Neutrophil (primary cell): ENCODE measurements around the gene KIAA1958.
A peak's percentile ranks its signal among the peaks of the same experiment; 100 is the strongest.

Experiments
- H3K27ac ChIP-seq: fragments of 200-600 bp; sonication (generic); 2 replicates; pipeline ENCODE4 v1.5.1; 2016; ENCODE audit warnings: mild to moderate bottlenecking, moderate library complexity
- H3K27me3 ChIP-seq: fragments of 200-600 bp; sonication (generic); 2 replicates; pipeline ENCODE4 v1.6.0; 2016; ENCODE audit warnings: mild to moderate bottlenecking
- H3K36me3 ChIP-seq: fragments of 200-600 bp; sonication (generic); 2 replicates; pipeline ENCODE4 v1.5.1; 2017
- H3K4me1 ChIP-seq, 2 experiments: fragments of 200-600 bp in 1 of 2; sonication (generic) in 1 of 2; 1 replicate in 1 of 2; 2 replicates in 1 of 2; pipeline versions ENCODE4 v1.5.1 to v1.6.1; 2013 to 2016; ENCODE audit warnings: low read depth in 1 of 2, low read length in 1 of 2, mild to moderate bottlenecking in 1 of 2, moderate library complexity in 1 of 2; ENCODE audit not compliant: control insufficient read depth in 1 of 2, insufficient read depth in 1 of 2
- H3K4me3 ChIP-seq, 2 experiments: fragments of 200-600 bp in 1 of 2; sonication (generic) in 1 of 2; 1 replicate in 1 of 2; 2 replicates in 1 of 2; pipeline ENCODE4 v1.5.1; 2013 to 2016; ENCODE audit warnings: low read depth in 1 of 2, low read length in 1 of 2, mild to moderate bottlenecking in 1 of 2, moderate library complexity in 1 of 2
- H3K9me3 ChIP-seq: fragments of 200-600 bp; sonication (generic); 2 replicates; pipeline ENCODE4 v1.5.1; 2016
- CTCF ChIP-seq: fragments of 200-600 bp; sonication (generic); IDR thresholded peaks from 2 replicates; pipeline ENCODE4 v1.5.1; 2016; ENCODE audit warnings: antibody characterized with exemption

The KIAA1958 gene

GRCh38 chr9:112496074-112496722, 9.6 kb downstream of the KIAA1958 start:
- no peaks in the 10 kb centered on the region for H3K27me3 ChIP-seq
- no peaks in the 10 kb centered on the region for H3K36me3 ChIP-seq
- H3K27ac ChIP-seq = peak overlapping the region; percentile 82
- peak overlapping the region; percentile 8 to 32 for H3K4me3 ChIP-seq
- H3K9me3 ChIP-seq = no peaks in the 10 kb centered on the region
- peaks cover 36 to 41% of the 10 kb centered on the region in 2 experiments for H3K4me1 ChIP-seq
- no peak for TF ChIP-seq CTCF

- Histone ChIP-seq H3K9me3 (no peaks in the 10 kb centered on the region), H3K4me3 (no peak overlapping the region), H3K27me3 (no peaks in the 10 kb centered on the region), H3K36me3 (no peaks in the 10 kb centered on the region), H3K4me1 (peaks cover 16% of the 10 kb centered on the region in 2 experiments), H3K27ac (no peak overlapping the region)
- no peak for TF ChIP-seq CTCF
Observed at GRCh38 chr9:112500842-112501241, 14.2 kb downstream of the KIAA1958 start.

GRCh38 chr9:112501287-112501686, 14.7 kb downstream of the KIAA1958 start:
- H3K4me1 ChIP-seq = peaks cover 11 to 12% of the 10 kb centered on the region in 2 experiments
- H3K27me3 ChIP-seq = no peaks in the 10 kb centered on the region
- no peak for TF ChIP-seq CTCF

GRCh38 chr9:112502175-112502946, 15.7 kb downstream of the KIAA1958 start:
- no peak for TF ChIP-seq CTCF

More at GRCh38 chr9:112501287-112501686, 14.7 kb downstream of the KIAA1958 start:
- Histone ChIP-seq H3K36me3 (no peaks in the 10 kb centered on the region), H3K4me3 (no peak overlapping the region), H3K9me3 (no peaks in the 10 kb centered on the region), H3K27ac (no peak overlapping the region)

GRCh38 chr9:112503170-112503569, 16.5 kb downstream of the KIAA1958 start:
- no peak overlapping the region for H3K4me3 ChIP-seq
- no peak overlapping the region for H3K27ac ChIP-seq
- no peaks in the 10 kb centered on the region for H3K9me3 ChIP-seq
- no peak for TF ChIP-seq CTCF
- no peaks in the 10 kb centered on the region for H3K36me3 ChIP-seq
- no peaks in the 10 kb centered on the region for H3K27me3 ChIP-seq
- no peaks in the 10 kb centered on the region for H3K4me1 ChIP-seq

More at GRCh38 chr9:112502175-112502946, 15.7 kb downstream of the KIAA1958 start:
- Histone ChIP-seq H3K4me3 (no peak overlapping the region), H3K36me3 (no peaks in the 10 kb centered on the region), H3K27ac (no peak overlapping the region), H3K27me3 (no peaks in the 10 kb centered on the region), H3K4me1 (peaks cover under 1% of the 10 kb centered on the region in 2 experiments), H3K9me3 (no peaks in the 10 kb centered on the region)
